ENCODE data around the gene PDE6D.

GRCh38 chr2:231684314-231685223 is 96.5 kb downstream of the PDE6D start:
- TF ChIP-seq CTCF (conservative IDR thresholded peaks at IDR 0.05; ENCODE audit: low read depth in 2 of 2) (no peak), POLR2AphosphoS5 (IDR thresholded peaks at IDR 0.05; ENCODE audit: low read depth) (no peak), ZNF462 (CRISPR knock-in tag; IDR thresholded peaks at IDR 0.05) (no peak), EZH2 (IDR thresholded peaks at IDR 0.05; ENCODE audit: low read depth, unreplicated experiment) (no peak), STAT1 (IDR thresholded peaks at IDR 0.05; ENCODE audit: unreplicated experiment) (no peak), EZH2phosphoT487 (IDR thresholded peaks at IDR 0.05; ENCODE audit: unreplicated experiment) (no peak)

All from GM23338 (cell line).